D721Med (cell line): Measurements from ENCODE around the gene SNRPE.

Experiments used
- DNase-seq: peaks from one replicate; pipeline ENCODE4 v3.0.0; 2011; ENCODE audit warnings: low spot score; ENCODE audit not compliant: insufficient read length
- FAIRE-seq: peaks from 2 replicates; lab custom pipeline; 2011; peaks lifted over from hg19 to GRCh38; lab: Jason Lieb, UNC
- TF ChIP-seq, protein P1 (sequence below): IDR thresholded peaks from 2 replicates; pipeline ENCODE4 v1.5.1; 2012; ENCODE audit warnings: mild to moderate bottlenecking, control low read depth; ENCODE audit not compliant: insufficient read depth; ENCODE audit errors: missing control alignments

Gene SNRPE

DNA sequence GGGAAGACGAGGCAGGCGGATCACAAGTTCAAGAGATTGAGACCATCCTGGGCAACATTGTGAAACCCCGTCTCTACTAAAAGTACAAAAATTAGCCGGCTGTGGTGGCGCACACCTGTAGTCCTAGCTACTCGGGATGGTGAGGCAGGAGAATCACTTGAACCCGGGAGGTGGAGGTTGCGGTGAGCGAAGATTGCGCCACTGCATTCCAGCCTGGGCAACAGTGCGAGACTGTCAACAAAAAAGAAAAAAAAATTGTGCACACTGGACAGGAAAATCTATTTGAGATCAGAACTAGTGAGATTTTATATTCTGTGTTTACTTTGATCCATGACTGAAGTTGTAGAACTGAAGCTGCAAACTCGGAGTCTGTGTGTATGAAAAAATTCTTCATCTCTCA, 40.2 kb downstream of the SNRPE start:
- TF ChIP-seq, protein P1, sequence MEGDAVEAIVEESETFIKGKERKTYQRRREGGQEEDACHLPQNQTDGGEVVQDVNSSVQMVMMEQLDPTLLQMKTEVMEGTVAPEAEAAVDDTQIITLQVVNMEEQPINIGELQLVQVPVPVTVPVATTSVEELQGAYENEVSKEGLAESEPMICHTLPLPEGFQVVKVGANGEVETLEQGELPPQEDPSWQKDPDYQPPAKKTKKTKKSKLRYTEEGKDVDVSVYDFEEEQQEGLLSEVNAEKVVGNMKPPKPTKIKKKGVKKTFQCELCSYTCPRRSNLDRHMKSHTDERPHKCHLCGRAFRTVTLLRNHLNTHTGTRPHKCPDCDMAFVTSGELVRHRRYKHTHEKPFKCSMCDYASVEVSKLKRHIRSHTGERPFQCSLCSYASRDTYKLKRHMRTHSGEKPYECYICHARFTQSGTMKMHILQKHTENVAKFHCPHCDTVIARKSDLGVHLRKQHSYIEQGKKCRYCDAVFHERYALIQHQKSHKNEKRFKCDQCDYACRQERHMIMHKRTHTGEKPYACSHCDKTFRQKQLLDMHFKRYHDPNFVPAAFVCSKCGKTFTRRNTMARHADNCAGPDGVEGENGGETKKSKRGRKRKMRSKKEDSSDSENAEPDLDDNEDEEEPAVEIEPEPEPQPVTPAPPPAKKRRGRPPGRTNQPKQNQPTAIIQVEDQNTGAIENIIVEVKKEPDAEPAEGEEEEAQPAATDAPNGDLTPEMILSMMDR = no peak
- DNase-seq (no peak), FAIRE-seq (no peak)

DNA sequence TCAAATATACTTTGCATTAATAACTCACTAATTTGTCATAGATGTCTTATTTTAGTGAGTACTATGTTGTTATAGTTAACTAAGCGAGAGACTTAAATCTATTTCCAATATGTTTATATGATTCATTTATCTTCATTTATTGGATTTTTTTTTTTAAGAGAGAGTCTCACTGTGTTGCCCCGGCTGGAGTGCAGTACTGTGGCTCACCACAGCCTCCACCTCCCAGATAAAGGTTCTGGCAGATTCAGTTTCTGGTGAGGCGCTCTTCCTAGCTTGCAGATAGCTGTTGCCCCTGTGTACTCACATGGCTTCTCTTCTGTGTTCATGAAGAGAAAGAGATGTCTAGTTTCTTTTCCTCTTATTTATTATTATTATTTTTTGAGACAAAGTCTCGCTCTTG, 43.9 kb downstream of the SNRPE start:
- no peak for FAIRE-seq
- DNase-seq = no peak
- TF ChIP-seq, protein P1 = no peak

DNA sequence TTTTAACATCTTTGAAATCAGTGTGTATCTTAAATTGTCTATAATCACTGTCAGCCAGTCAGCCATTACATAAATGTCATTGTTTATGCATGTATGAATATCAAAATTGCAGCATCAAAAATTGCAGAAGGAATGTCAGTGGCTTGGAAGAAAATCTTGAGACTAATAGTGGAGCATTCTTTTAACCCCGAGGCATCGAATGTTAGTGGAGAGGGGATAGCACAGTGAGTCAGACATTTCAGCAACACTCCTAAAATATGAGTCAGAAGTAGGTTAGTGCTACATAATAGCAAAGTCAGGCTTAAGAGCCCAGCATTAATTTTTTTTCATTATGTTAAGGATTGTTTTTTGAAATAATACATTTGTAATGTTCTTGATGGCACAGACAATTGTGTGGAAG, 45.5 kb downstream of the SNRPE start:
- FAIRE-seq (peak; percentile 32), DNase-seq (no peak)
- TF ChIP-seq, protein P1 = no peak

DNA sequence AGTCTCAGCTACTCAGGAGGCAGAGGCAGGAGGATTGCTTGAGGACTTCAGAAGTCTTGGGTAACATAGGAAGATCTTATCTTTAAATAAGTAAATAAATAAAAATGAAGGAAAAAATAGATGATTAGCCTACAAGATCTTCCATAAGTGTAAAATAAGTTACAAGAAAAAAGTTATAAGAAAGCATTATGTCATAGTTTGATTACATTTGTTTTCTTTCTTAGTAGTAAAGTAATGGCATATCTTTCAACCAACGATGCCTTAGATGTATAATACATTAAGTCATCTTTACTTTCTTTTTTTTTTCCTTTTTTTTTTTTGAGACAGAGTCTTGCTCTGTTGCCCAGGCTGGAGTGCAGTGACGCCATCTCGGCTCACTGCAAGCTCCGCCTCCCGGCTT, 46.5 kb downstream of the SNRPE start:
- FAIRE-seq (no peak), DNase-seq (no peak)
- TF ChIP-seq, protein P1 = no peak

DNA sequence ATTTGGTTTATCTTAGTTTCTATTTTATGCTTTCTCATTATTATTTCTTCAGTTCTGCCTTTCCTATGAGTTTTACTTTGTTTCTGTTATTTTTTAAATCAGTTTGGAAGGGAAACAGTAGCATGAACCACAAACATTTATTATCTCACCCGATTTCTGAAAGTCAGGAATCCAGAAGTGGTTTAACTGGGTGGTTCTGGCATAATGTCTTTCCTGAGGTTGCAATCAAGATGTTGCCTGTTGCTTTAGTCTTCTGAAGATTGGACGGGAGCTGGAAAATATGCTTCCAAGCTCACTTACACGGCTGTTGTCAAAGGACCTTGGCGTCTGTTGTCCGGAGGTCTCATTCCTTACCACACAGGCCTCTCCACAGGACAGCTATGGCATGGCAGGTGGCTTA, 50.4 kb downstream of the SNRPE start:
- FAIRE-seq (no peak), DNase-seq (no peak)
- TF ChIP-seq, protein P1 = no peak

DNA sequence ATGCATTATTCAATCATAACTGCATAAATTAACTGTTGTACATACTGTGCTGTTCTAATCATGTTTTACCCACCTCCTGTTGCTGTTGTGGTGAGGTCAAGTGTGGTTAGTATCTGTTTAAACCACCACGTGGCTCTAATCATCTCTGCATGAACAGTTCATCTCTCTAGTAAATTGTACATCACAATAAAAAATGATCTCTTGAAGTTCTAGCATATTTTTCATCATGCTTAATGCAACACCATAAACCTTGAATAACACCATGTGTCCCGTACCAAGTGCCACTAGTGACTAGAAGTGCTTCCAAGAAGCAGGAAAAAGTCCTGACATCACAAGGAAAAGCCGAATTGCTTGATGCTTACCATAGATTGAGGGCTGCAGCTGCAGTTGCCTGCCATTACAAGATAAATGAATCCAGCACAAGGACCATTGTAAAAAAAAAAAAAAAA, 51.7 kb downstream of the SNRPE start:
- no peak for DNase-seq
- TF ChIP-seq, protein P1 = no peak
- no peak for FAIRE-seq

DNA sequence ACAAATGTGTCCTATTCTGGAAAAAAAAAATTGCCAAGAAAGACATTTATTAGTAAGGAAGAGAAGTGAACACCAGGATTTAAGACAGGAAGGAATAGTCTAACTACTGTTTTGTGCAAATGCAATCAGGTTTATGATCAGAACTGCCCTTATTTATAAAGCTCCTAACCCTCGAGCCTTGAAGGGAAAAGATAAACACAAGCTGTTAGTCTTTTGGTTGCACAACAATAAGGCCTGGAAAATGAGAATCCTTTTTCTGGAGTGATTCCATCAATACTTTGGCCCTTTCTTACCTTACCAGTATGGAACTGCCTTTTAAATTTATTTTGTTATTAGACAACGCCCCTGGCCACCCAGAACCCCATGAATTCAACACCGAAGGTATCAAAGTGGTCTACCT, 52.9 kb downstream of the SNRPE start:
- DNase-seq (no peak), FAIRE-seq (no peak)
- TF ChIP-seq, protein P1 = no peak
